IMR-90 (cell line): ENCODE results near the gene USP40. TPM values are rescaled to one million over a fixed set of nuclear protein-coding genes. Genes with fewer than 3 reads are reported as not detected.
A peak's percentile ranks its signal among the peaks of the same experiment; 100 is the strongest.

Experiments
- ATAC-seq: fragments of 200-7000 bp; cut with Tn5 transposase; 2 replicates; pipeline ENCODE4 v1.9.1; 2020; ENCODE audit warnings: low read depth, mild to moderate bottlenecking, moderate library complexity
- BruUV-seq: library from RNA; stranded (reverse); fragments of 400-500 nt; replicated peaks from 2 replicates; lab custom pipeline; 2021; lab: Mats Ljungman, UMichigan
- CTCF ChIA-PET: fragments of 300-600 bp; formaldehyde crosslinking; extraction: SDS; loops from one replicate; lab custom pipeline; 2021; ENCODE audit warnings: antibody characterized with exemption; lab: Yijun Ruan, JAX
- POLR2A ChIA-PET: fragments of 300-600 bp; sonication (Branson Sonifier 250); formaldehyde crosslinking; loops from one replicate; lab custom pipeline; 2022; ENCODE audit warnings: antibody characterized with exemption; ENCODE audit not compliant: unreplicated experiment; lab: Charles Lee
- DNase-seq: peaks from one replicate; pipeline ENCODE4 v3.0.0; 2013
- H2AFZ ChIP-seq: replicated peaks from 2 replicates; pipeline ENCODE3; 2013; ENCODE audit warnings: low read length, mild to moderate bottlenecking; ENCODE audit not compliant: poor library complexity
- H2AK5ac ChIP-seq: 2 replicates; pipeline ENCODE4 v1.6.1; 2013; ENCODE audit warnings: low read depth, low read length, inconsistent platforms
- H2AK9ac ChIP-seq: replicated peaks from 2 replicates; pipeline ENCODE3; 2013; ENCODE audit warnings: mild to moderate bottlenecking, low read depth, low read length, moderate library complexity; ENCODE audit not compliant: poor library complexity
- H2BK120ac ChIP-seq: 2 replicates; pipeline ENCODE4 v1.6.1; 2013; ENCODE audit warnings: low read depth, low read length, inconsistent platforms
- H2BK15ac ChIP-seq: 3 replicates; pipeline ENCODE4 v1.6.1; 2013; ENCODE audit warnings: low read depth, low read length, inconsistent platforms
- H2BK20ac ChIP-seq: 2 replicates; pipeline ENCODE4 v1.6.1; 2013; ENCODE audit warnings: low read depth, mild to moderate bottlenecking, inconsistent platforms, low read length, moderate library complexity
- H2BK5ac ChIP-seq: 2 replicates; pipeline ENCODE4 v1.6.1; 2013; ENCODE audit warnings: mild to moderate bottlenecking, low read depth, low read length, inconsistent platforms; ENCODE audit not compliant: poor library complexity, severe bottlenecking
- H3K14ac ChIP-seq: replicated peaks from 2 replicates; pipeline ENCODE4 v1.6.1; 2013; ENCODE audit warnings: low read depth, low read length, inconsistent platforms
- H3K18ac ChIP-seq: 2 replicates; pipeline ENCODE4 v1.6.1; 2013; ENCODE audit warnings: low read depth, low read length, control low read depth
- H3K23ac ChIP-seq: 2 replicates; pipeline ENCODE4 v1.6.1; 2013; ENCODE audit warnings: low read depth, low read length, inconsistent platforms
- H3K27ac ChIP-seq: 2 replicates; pipeline ENCODE4 v1.5.1; 2013; ENCODE audit warnings: mild to moderate bottlenecking, control low read depth, low read length; ENCODE audit not compliant: insufficient read depth
- H3K27me3 ChIP-seq: 2 replicates; pipeline ENCODE4 v1.6.1; 2013; ENCODE audit warnings: low read length; ENCODE audit not compliant: control insufficient read depth, insufficient read depth
- H3K36me3 ChIP-seq: 2 replicates; pipeline ENCODE4 v1.6.1; 2013; ENCODE audit warnings: low read length, mixed read lengths; ENCODE audit not compliant: control insufficient read depth, insufficient read depth
- H3K4ac ChIP-seq: 2 replicates; pipeline ENCODE4 v1.6.1; 2013; ENCODE audit warnings: low read depth, low read length, inconsistent platforms
- H3K4me1 ChIP-seq: 2 replicates; pipeline ENCODE4 v1.6.1; 2013; ENCODE audit warnings: low read length, mixed read lengths; ENCODE audit not compliant: control insufficient read depth, insufficient read depth
- H3K4me2 ChIP-seq: 2 replicates; pipeline ENCODE4 v1.6.1; 2013; ENCODE audit warnings: low read depth, mild to moderate bottlenecking, control low read depth, low read length, moderate library complexity
- H3K4me3 ChIP-seq: 2 replicates; pipeline ENCODE4 v1.5.1; 2013; ENCODE audit warnings: low read depth, mild to moderate bottlenecking, control low read depth, low read length, moderate library complexity; ENCODE audit not compliant: insufficient read depth
- H3K56ac ChIP-seq: 2 replicates; pipeline ENCODE4 v1.6.1; 2013; ENCODE audit warnings: low read length, inconsistent platforms; ENCODE audit not compliant: insufficient read depth; ENCODE audit errors: extremely low read depth
- H3K79me1 ChIP-seq, 2 experiments: 2 replicates each; pipeline ENCODE4 v1.6.1; 2013; ENCODE audit warnings: low read length in 2 of 2, inconsistent platforms in 1 of 2, low read depth in 1 of 2
- H3K9ac ChIP-seq: 2 replicates; pipeline ENCODE4 v1.6.1; 2013; ENCODE audit warnings: low read depth, low read length, control low read depth
- H3K9me1 ChIP-seq: 2 replicates; pipeline ENCODE4 v1.6.1; 2013; ENCODE audit warnings: low read length, inconsistent platforms; ENCODE audit not compliant: insufficient read depth
- H3K9me3 ChIP-seq: 2 replicates; pipeline ENCODE4 v1.6.1; 2013; ENCODE audit warnings: low read length; ENCODE audit not compliant: control insufficient read depth, insufficient read depth
- H4K20me1 ChIP-seq: 2 replicates; pipeline ENCODE4 v1.6.1; 2013; ENCODE audit warnings: low read length, inconsistent platforms; ENCODE audit not compliant: insufficient read depth
- H4K5ac ChIP-seq: 2 replicates; pipeline ENCODE4 v1.6.1; 2013; ENCODE audit warnings: mild to moderate bottlenecking, low read depth, low read length, control low read depth
- H4K8ac ChIP-seq, 2 experiments: 2 replicates each; pipeline ENCODE4 v1.6.1; 2013; ENCODE audit warnings: low read depth in 2 of 2, low read length in 2 of 2, control low read depth in 1 of 2, inconsistent platforms in 1 of 2
- H4K91ac ChIP-seq: 2 replicates; pipeline ENCODE4 v1.6.1; 2013; ENCODE audit warnings: low read depth, low read length, inconsistent platforms; ENCODE audit not compliant: insufficient read depth
- BHLHE40 ChIP-seq: fragments of 150-350 bp; IDR thresholded peaks from 2 replicates; pipeline ENCODE4 v1.6.1; 2016; ENCODE audit warnings: mild to moderate bottlenecking, low read depth, low read length
- CHD1 ChIP-seq: IDR thresholded peaks from 2 replicates; pipeline ENCODE4 v1.6.1; 2012; ENCODE audit warnings: low read depth, low read length, improper control_type of control experiment
- FOS ChIP-seq: fragments of 150-350 bp; IDR thresholded peaks from 2 replicates; pipeline ENCODE4 v1.6.1; 2016; ENCODE audit warnings: low read depth, low read length
- MAFK ChIP-seq: IDR thresholded peaks from 2 replicates; pipeline ENCODE4 v1.6.1; 2012; ENCODE audit warnings: low read depth, low read length, improper control_type of control experiment
- MAZ ChIP-seq: IDR thresholded peaks from 2 replicates; pipeline ENCODE4 v1.6.1; 2012; ENCODE audit warnings: low read depth, mild to moderate bottlenecking, low read length, improper control_type of control experiment, moderate library complexity, borderline replicate concordance
- MXI1 ChIP-seq: IDR thresholded peaks from 2 replicates; pipeline ENCODE4 v1.6.1; 2012; ENCODE audit warnings: low read depth, mild to moderate bottlenecking, low read length, moderate library complexity, borderline replicate concordance
- NFE2L2 ChIP-seq: fragments of 150-350 bp; IDR thresholded peaks from 2 replicates; pipeline ENCODE4 v1.6.1; 2016; ENCODE audit warnings: low read depth, mild to moderate bottlenecking, low read length
- POLR2A ChIP-seq: IDR thresholded peaks from 2 replicates; pipeline ENCODE4 v1.6.1; 2012; ENCODE audit warnings: mild to moderate bottlenecking, low read depth, low read length
- RAD21 ChIP-seq: IDR thresholded peaks from 2 replicates; pipeline ENCODE4 v1.6.1; 2012; ENCODE audit warnings: low read length, improper control_type of control experiment
- RCOR1 ChIP-seq: IDR thresholded peaks from 2 replicates; pipeline ENCODE4 v1.6.1; 2012; ENCODE audit warnings: mild to moderate bottlenecking, low read length, improper control_type of control experiment; ENCODE audit not compliant: insufficient replicate concordance
- SMC3 ChIP-seq: fragments of 150-350 bp; IDR thresholded peaks from 2 replicates; pipeline ENCODE4 v1.6.1; 2016; ENCODE audit warnings: low read depth, mild to moderate bottlenecking, antibody characterized with exemption, low read length, moderate library complexity
- WGBS, 2 experiments: methylation state at CpG; one replicate each; pipeline versions ENCODE4 v1.1.5 to v1.1.7; 2013; ENCODE audit warnings: missing lambda C conversion rate in 2 of 2; ENCODE audit not compliant: insufficient read length in 1 of 2; ENCODE audit errors: extremely low coverage in 2 of 2; 5-methylcytosine and 5-hydroxymethylcytosine counted together
- dilution Hi-C: fragments of 300-500 bp; cut with HindIII; formaldehyde crosslinking; loops from one replicate; pipeline ENCODE4 v1.14.3; 2018; ENCODE audit warnings: low sequenced_read_pairs; ENCODE audit not compliant: unreplicated experiment
- in situ Hi-C: fragments of 300-500 bp; cut with MboI; formaldehyde crosslinking; loops from 3 replicates; pipeline ENCODE4 v1.14.3; 2019; ENCODE audit warnings: low sequenced_read_pairs, inconsistent platforms, mixed read lengths
- intact Hi-C: fragments of 100-400 bp; cut with micrococcal nuclease; formaldehyde crosslinking; loops from 2 replicates; pipeline ENCODE4 v1.10.0; 2022
- polyA plus RNA-seq, 3 experiments: library from polyadenylated mRNA; depleted of rRNA; stranded (reverse); fragments of >200 nt; gene quantifications; 2 replicates each; pipeline ENCODE4 v1.2.3, GENCODE V29; 2012; ENCODE audit warnings: low replicate concordance in 1 of 3
- total RNA-seq: library from RNA; depleted of rRNA; stranded (reverse); fragments of >200 nt; gene quantifications from 2 replicates; pipeline ENCODE4 v1.2.3, GENCODE V29; 2012
- TF ChIP-seq, protein P1 (sequence below): conservative IDR thresholded peaks from 2 replicates; pipeline ENCODE4 v1.5.1; 2012; ENCODE audit warnings: mild to moderate bottlenecking, low read depth, low read length, improper control_type of control experiment
- TF ChIP-seq, protein P2 (sequence below): fragments of 150-350 bp; IDR thresholded peaks from 2 replicates; pipeline ENCODE4 v1.6.1; 2016; ENCODE audit warnings: low read depth, mild to moderate bottlenecking, low read length, moderate library complexity, borderline replicate concordance

USP40 gene
- total and polyA plus RNA-seq, 2 of the 4 experiments (the other 2 are of a cell fraction): 30.1 to 30.8 TPM

DNA sequence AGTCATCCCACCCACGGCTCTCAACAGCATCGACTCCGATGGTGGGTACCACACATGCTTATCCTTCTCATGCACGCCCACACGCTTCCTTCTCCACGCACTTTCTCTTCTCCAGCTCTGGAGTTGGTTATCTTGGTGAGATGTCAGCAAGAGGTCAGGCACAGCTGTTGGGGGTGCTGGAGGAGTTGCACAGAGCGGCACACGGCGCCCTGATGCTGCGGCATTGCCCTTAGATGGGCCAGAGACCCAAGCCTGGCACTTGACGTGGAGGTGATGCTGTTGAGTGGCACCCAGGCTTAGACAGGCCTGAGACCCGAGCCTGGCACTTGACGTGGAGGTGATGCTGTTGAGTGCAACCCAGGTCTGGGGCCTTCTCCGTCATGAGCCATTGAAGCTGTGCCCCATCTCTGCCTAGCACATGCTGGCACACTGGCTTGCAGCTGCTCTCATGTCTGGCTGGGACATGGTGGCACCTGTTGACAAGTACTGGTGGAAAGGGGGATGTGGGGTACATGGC, 129.1 kb downstream of the USP40 start:
- no peak overlapping the region for H3K23ac ChIP-seq
- DNase-seq: no peak
- H3K36me3 ChIP-seq: peaks cover 26% of the 10 kb centered on the region
- ChIA-PET POLR2A (no interaction called here), CTCF (no interaction called here)
- H4K91ac ChIP-seq: no peak overlapping the region
- H3K14ac ChIP-seq: no peak overlapping the region
- no peak overlapping the region for H3K27ac ChIP-seq
- no peak overlapping the region for H3K18ac ChIP-seq
- intact Hi-C loops (no loop called here), in situ Hi-C loops (no loop called here), dilution Hi-C loops (no loop called here)
- H2BK120ac ChIP-seq: no peak overlapping the region
- H3K4me1 ChIP-seq: no peaks in the 10 kb centered on the region
- WGBS, 2 experiments: 100% methylated on average over 1 of the region's 14 CpGs; no CpG with 5 or more reads in 1 of the 2 experiments
- H4K5ac ChIP-seq: no peak overlapping the region
- no peak for ATAC-seq
- peak overlapping the region; percentile 65 for H2AK9ac ChIP-seq
- no peak overlapping the region for H3K4me2 ChIP-seq
- no peaks in the 10 kb centered on the region for H3K9me3 ChIP-seq
- H3K4me3 ChIP-seq: no peak overlapping the region
- peak overlapping the region; percentile 11 for H2AFZ ChIP-seq
- no peak overlapping the region for H4K8ac ChIP-seq
- no TSS peak for BruUV-seq
- no peak overlapping the region for H3K4ac ChIP-seq
- peaks cover 0 to 3% of the 10 kb centered on the region in 2 experiments; a peak in 1 of 4 replicates for H3K79me1 ChIP-seq
- H2AK5ac ChIP-seq: no peak overlapping the region
- H3K9me1 ChIP-seq: peaks cover 5% of the 10 kb centered on the region; the same call in 1 of the 2 replicates
- H3K56ac ChIP-seq: no peak overlapping the region
- H2BK15ac ChIP-seq: no peak overlapping the region
- H2BK20ac ChIP-seq: no peak overlapping the region
- H4K20me1 ChIP-seq: no peaks in the 10 kb centered on the region
- H3K9ac ChIP-seq: no peak overlapping the region
- TF ChIP-seq BHLHE40 (no peak), RAD21 (no peak), CHD1 (no peak), MXI1 (no peak), RCOR1 (no peak), MAZ (no peak), SMC3 (no peak), MAFK (no peak), POLR2A (no peak), NFE2L2 (no peak), FOS (no peak)
- TF ChIP-seq, protein P1, sequence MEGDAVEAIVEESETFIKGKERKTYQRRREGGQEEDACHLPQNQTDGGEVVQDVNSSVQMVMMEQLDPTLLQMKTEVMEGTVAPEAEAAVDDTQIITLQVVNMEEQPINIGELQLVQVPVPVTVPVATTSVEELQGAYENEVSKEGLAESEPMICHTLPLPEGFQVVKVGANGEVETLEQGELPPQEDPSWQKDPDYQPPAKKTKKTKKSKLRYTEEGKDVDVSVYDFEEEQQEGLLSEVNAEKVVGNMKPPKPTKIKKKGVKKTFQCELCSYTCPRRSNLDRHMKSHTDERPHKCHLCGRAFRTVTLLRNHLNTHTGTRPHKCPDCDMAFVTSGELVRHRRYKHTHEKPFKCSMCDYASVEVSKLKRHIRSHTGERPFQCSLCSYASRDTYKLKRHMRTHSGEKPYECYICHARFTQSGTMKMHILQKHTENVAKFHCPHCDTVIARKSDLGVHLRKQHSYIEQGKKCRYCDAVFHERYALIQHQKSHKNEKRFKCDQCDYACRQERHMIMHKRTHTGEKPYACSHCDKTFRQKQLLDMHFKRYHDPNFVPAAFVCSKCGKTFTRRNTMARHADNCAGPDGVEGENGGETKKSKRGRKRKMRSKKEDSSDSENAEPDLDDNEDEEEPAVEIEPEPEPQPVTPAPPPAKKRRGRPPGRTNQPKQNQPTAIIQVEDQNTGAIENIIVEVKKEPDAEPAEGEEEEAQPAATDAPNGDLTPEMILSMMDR: no peak
- TF ChIP-seq, protein P2, sequence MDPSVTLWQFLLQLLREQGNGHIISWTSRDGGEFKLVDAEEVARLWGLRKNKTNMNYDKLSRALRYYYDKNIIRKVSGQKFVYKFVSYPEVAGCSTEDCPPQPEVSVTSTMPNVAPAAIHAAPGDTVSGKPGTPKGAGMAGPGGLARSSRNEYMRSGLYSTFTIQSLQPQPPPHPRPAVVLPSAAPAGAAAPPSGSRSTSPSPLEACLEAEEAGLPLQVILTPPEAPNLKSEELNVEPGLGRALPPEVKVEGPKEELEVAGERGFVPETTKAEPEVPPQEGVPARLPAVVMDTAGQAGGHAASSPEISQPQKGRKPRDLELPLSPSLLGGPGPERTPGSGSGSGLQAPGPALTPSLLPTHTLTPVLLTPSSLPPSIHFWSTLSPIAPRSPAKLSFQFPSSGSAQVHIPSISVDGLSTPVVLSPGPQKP: no peak
- no peaks in the 10 kb centered on the region for H3K27me3 ChIP-seq
- no peak overlapping the region for H2BK5ac ChIP-seq
